HEK293T (cell line): ENCODE measurements around the gene PYCR2.

ENCODE experiments used
- CTCF ChIA-PET: fragments of 350-600 bp; formaldehyde crosslinking; extraction: SDS; loops from one replicate; lab custom pipeline; 2021; ENCODE audit warnings: antibody characterized with exemption, inconsistent platforms; lab: Yijun Ruan, JAX
- POLR2A ChIA-PET: fragments of 350-600 bp; formaldehyde crosslinking; extraction: SDS; loops from one replicate; lab custom pipeline; 2020; ENCODE audit warnings: antibody characterized with exemption, inconsistent platforms; lab: Yijun Ruan, JAX
- DNase-seq: peaks from one replicate; pipeline ENCODE4 v3.0.0; 2012; ENCODE audit warnings: mixed read lengths; ENCODE audit errors: extremely low spot score
- ARNT ChIP-seq: fragments of 450-650 bp; IDR thresholded peaks from 2 replicates; pipeline ENCODE4 v1.6.1; 2017; ENCODE audit warnings: mild to moderate bottlenecking
- BHLHE40 ChIP-seq: fragments of 450-650 bp; IDR thresholded peaks from 2 replicates; pipeline ENCODE4 v1.6.1; 2016; ENCODE audit warnings: mild to moderate bottlenecking, moderate library complexity, borderline replicate concordance
- CTBP1 ChIP-seq: fragments of 450-650 bp; IDR thresholded peaks from 2 replicates; pipeline ENCODE4 v1.6.1; 2016; ENCODE audit warnings: borderline replicate concordance
- ELF4 ChIP-seq: fragments of 450-650 bp; IDR thresholded peaks from 2 replicates; pipeline ENCODE4 v1.6.1; 2017; ENCODE audit warnings: antibody characterized with exemption
- FOXA1 ChIP-seq: fragments of 450-650 bp; IDR thresholded peaks from 2 replicates; pipeline ENCODE4 v1.6.1; 2016; ENCODE audit warnings: mild to moderate bottlenecking
- FOXK2 ChIP-seq: fragments of 450-650 bp; IDR thresholded peaks from 2 replicates; pipeline ENCODE4 v1.6.1; 2016; ENCODE audit warnings: mild to moderate bottlenecking
- FOXM1 ChIP-seq: fragments of 450-650 bp; IDR thresholded peaks from 2 replicates; pipeline ENCODE4 v1.6.1; 2017; ENCODE audit warnings: mild to moderate bottlenecking, borderline replicate concordance
- HDGF ChIP-seq: fragments of 450-650 bp; IDR thresholded peaks from 2 replicates; pipeline ENCODE4 v1.6.1; 2017; ENCODE audit warnings: antibody characterized with exemption, borderline replicate concordance
- L3MBTL2 ChIP-seq: fragments of 450-650 bp; conservative IDR thresholded peaks from 2 replicates; pipeline ENCODE4 v1.6.1; 2016; ENCODE audit warnings: mild to moderate bottlenecking
- LEF1 ChIP-seq: fragments of 450-650 bp; IDR thresholded peaks from 2 replicates; pipeline ENCODE4 v1.6.1; 2017; ENCODE audit warnings: mild to moderate bottlenecking, borderline replicate concordance
- NFRKB ChIP-seq: fragments of 450-650 bp; IDR thresholded peaks from 2 replicates; pipeline ENCODE4 v1.6.1; 2016; ENCODE audit warnings: mild to moderate bottlenecking, moderate library complexity
- SP1 ChIP-seq: fragments of 450-650 bp; IDR thresholded peaks from 2 replicates; pipeline ENCODE4 v1.6.1; 2017
- SUZ12 ChIP-seq: fragments of 450-650 bp; IDR thresholded peaks from 2 replicates; pipeline ENCODE4 v1.6.1; 2016; ENCODE audit warnings: mild to moderate bottlenecking
- TARDBP ChIP-seq: fragments of 450-650 bp; IDR thresholded peaks from 2 replicates; pipeline ENCODE4 v1.6.1; 2016
- ZNF384 ChIP-seq: fragments of 450-650 bp; IDR thresholded peaks from 2 replicates; pipeline ENCODE4 v1.6.1; 2016
- TF ChIP-seq, protein P1 (sequence below): fragments of 450-650 bp; IDR thresholded peaks from 2 replicates; pipeline ENCODE4 v1.6.1; 2016

PYCR2 gene

DNA sequence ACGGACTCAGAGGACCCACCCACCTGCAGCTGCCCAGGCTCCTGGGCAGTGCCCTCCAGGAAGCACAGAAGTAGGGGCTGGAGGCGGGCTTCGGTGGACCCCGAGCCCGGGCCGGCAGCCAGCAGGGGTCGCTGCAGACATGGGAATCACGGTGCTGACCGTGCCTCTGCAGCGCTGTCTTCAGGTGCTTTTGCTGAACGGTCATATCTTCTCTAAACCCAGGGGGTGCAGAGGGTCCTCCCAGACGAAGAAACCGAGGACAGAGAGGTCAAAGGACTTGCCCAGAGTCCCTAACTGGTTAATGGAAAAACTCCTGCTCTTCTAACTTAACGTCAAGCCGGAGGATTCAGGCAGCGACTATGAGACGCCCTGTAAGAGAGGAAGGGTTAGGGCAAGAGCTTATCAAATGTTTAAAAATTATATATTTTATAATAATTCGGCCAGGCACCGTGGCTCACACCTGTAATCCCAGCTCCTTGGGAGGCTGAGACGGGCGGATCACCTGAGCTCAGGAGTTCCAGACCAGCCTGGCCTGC, 38.5 kb upstream of the PYCR2 start:
- no peak for TF ChIP-seq FOXA1
- no peak for TF ChIP-seq ARNT
- no peak for TF ChIP-seq NFRKB
- no peak for TF ChIP-seq ELF4
- no peak for TF ChIP-seq HDGF
- TF ChIP-seq TARDBP, result no peak
- no peak for TF ChIP-seq FOXK2
- TF ChIP-seq ZNF384, result no peak
- TF ChIP-seq CTBP1, result no peak
- TF ChIP-seq SUZ12, result no peak
- no peak for TF ChIP-seq SP1
- TF ChIP-seq, protein P1, sequence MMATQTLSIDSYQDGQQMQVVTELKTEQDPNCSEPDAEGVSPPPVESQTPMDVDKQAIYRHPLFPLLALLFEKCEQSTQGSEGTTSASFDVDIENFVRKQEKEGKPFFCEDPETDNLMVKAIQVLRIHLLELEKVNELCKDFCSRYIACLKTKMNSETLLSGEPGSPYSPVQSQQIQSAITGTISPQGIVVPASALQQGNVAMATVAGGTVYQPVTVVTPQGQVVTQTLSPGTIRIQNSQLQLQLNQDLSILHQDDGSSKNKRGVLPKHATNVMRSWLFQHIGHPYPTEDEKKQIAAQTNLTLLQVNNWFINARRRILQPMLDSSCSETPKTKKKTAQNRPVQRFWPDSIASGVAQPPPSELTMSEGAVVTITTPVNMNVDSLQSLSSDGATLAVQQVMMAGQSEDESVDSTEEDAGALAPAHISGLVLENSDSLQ, result no peak
- TF ChIP-seq FOXM1, result no peak; the same call in 1 of the 2 replicates
- TF ChIP-seq BHLHE40, result no peak
- TF ChIP-seq L3MBTL2, result no peak
- TF ChIP-seq LEF1, result no peak
- ChIA-PET CTCF (interaction anchor here (0.6 to 1.8 kb wide), 18 partner anchors 8 to 494 kb away, joined by 3 to 16 read pairs (median 4); partner anchors contain the start of gene PARP1), POLR2A (interaction anchor here (0.7 to 2.1 kb wide), 2 partner anchors 39 to 185 kb away, joined by 3 to 9 read pairs; partner anchors contain the start of genes PYCR2 and SRP9)
- peak; percentile 93 for DNase-seq

DNA sequence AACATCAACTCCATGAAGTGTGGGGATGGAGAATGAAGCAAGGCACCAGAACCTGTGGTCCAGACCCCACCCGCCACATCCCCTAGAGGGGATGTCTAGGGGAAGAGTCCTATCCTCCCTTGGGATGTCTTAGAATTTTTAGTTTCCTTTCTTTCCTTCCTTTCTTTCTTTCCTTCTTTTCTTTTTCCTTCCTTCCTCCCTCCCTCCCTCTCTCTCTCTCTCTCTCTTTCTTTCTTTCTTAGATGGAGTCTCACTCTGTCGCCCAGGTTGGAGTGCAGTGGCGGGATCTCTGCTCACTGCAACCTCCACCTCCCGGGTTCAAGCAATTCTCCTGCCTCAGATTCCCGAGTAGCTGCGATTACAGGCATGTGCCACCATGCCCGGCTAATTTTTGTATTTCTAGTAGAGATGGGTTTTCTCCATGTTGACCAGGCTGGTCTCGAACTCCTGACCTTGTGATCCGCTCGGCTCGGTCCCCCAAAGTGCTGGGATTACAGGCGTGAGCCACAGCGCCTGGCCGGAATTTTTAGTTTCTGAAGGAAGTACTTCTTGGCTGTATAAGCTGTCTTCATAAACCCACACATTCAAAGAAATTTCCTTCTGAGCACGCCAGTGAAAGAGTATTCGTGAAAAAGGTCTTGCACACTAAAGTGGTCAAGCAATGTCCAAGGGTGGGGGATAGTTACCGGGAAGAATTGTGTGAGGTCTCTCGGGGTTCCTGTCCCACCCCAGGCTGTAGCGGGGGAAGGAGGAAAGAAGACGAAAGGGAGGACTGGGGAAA, 37.8 kb upstream of the PYCR2 start:
- CTCF ChIA-PET, result interaction anchor here (0.6 to 1.8 kb wide), 14 partner anchors 9 to 493 kb away, joined by 3 to 16 read pairs (median 4); no protein-coding TSS in a partner anchor
- POLR2A ChIA-PET, result interaction anchor here (1.1 to 2.1 kb wide), 2 partner anchors 11 to 38 kb away, joined by 3 to 9 read pairs; partner anchors contain the start of gene PYCR2
- no peak for TF ChIP-seq L3MBTL2
- no peak for TF ChIP-seq SUZ12
- no peak for TF ChIP-seq FOXA1
- no peak for TF ChIP-seq TARDBP
- TF ChIP-seq NFRKB, result no peak
- no peak for TF ChIP-seq HDGF
- TF ChIP-seq CTBP1, result no peak
- TF ChIP-seq BHLHE40, result no peak
- TF ChIP-seq ELF4, result no peak
- no peak for TF ChIP-seq SP1
- no peak for TF ChIP-seq LEF1
- TF ChIP-seq FOXK2, result no peak
- TF ChIP-seq, protein P1, result no peak
- no peak for TF ChIP-seq ZNF384
- no peak for TF ChIP-seq FOXM1
- TF ChIP-seq ARNT, result no peak
- DNase-seq, result no peak

DNA sequence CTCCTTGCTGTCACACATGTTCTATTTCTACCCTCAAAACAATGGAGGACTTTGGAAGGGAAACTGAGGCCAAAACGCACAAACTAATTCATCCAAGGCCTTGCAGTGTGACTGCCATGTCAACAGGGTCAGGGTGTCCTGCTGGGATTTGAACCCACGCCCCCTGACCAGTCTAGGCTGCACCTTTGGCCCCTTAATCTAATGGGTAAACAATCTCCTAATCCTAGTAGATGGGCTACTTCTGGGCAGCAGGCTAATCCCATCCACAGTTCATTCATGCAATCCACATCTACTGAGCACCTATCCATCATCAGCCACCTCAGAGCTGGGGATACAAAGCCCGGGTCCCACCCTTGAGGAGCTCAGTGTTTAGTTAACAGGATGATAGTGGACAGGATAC, 34.0 kb upstream of the PYCR2 start:
- DNase-seq, result no peak
- CTCF ChIA-PET, result no interaction called here
- TF ChIP-seq L3MBTL2, result no peak
- no peak for TF ChIP-seq NFRKB
- TF ChIP-seq CTBP1, result no peak
- TF ChIP-seq TARDBP, result no peak
- no peak for TF ChIP-seq SUZ12
- no peak for TF ChIP-seq FOXK2
- TF ChIP-seq, protein P1, result no peak
- no peak for TF ChIP-seq FOXA1
- no peak for TF ChIP-seq LEF1
- no peak for TF ChIP-seq HDGF
- TF ChIP-seq ELF4, result no peak
- no peak for TF ChIP-seq FOXM1
- no peak for TF ChIP-seq ZNF384
- no peak for TF ChIP-seq SP1
- no peak for TF ChIP-seq ARNT
- no peak for TF ChIP-seq BHLHE40
- POLR2A ChIA-PET, result no interaction called here

DNA sequence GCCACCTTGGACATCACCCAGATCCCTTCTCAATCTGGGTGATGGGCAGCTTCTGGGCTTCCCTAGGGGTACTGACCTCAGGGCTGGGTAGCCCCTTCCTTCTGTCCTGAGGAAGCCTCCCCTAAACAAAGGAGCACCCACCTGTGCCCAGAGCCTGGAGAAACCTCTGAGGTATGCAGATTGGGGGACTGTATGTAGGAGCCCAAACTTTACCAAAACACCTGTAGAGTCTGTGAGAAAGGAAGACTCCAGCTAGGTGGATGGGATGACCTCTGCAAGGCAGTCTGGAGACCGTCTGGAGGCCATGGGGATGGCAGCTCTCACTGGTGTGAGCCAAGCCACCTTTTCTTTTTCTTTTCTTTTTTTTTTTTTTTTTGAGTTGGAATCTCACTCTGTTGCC, 30.7 kb upstream of the PYCR2 start:
- TF ChIP-seq FOXA1 (no peak), SP1 (no peak), ARNT (no peak), ZNF384 (no peak), LEF1 (no peak), TARDBP (no peak), FOXM1 (no peak), CTBP1 (no peak), ELF4 (no peak), HDGF (no peak), NFRKB (no peak), SUZ12 (no peak), BHLHE40 (no peak), L3MBTL2 (no peak), FOXK2 (no peak)
- TF ChIP-seq, protein P1, result no peak
- no peak for DNase-seq
- ChIA-PET POLR2A (no interaction called here), CTCF (interaction anchor here (0.6 to 1.8 kb wide), 3 partner anchors 8 to 27 kb away, joined by 3 to 6 read pairs (median 3); no protein-coding TSS in a partner anchor)
